Fibroblast of pulmonary artery (primary cell): ENCODE measurements around the gene BMPER.

Experiments used
- DNase-seq: peaks from one replicate; pipeline ENCODE4 v3.0.0-alpha.2; 2010; ENCODE audit warnings: low read depth
- H3K4me3 ChIP-seq: replicated peaks from 2 replicates; pipeline ENCODE4 v1.5.1; 2011; ENCODE audit warnings: low read depth, mild to moderate bottlenecking, control low read depth, low read length, moderate library complexity
- CTCF ChIP-seq: IDR thresholded peaks from 2 replicates; pipeline ENCODE4 v1.5.1; 2011; ENCODE audit warnings: mild to moderate bottlenecking, control low read depth, low read length, inconsistent platforms; ENCODE audit errors: missing control alignments

BMPER gene

GRCh38 chr7:34034728-34035127 lies 129.4 kb downstream of the BMPER start:
- DNase-seq, result no peak
- TF ChIP-seq CTCF, result no peak
- H3K4me3 ChIP-seq, result no peak overlapping the region

DNA sequence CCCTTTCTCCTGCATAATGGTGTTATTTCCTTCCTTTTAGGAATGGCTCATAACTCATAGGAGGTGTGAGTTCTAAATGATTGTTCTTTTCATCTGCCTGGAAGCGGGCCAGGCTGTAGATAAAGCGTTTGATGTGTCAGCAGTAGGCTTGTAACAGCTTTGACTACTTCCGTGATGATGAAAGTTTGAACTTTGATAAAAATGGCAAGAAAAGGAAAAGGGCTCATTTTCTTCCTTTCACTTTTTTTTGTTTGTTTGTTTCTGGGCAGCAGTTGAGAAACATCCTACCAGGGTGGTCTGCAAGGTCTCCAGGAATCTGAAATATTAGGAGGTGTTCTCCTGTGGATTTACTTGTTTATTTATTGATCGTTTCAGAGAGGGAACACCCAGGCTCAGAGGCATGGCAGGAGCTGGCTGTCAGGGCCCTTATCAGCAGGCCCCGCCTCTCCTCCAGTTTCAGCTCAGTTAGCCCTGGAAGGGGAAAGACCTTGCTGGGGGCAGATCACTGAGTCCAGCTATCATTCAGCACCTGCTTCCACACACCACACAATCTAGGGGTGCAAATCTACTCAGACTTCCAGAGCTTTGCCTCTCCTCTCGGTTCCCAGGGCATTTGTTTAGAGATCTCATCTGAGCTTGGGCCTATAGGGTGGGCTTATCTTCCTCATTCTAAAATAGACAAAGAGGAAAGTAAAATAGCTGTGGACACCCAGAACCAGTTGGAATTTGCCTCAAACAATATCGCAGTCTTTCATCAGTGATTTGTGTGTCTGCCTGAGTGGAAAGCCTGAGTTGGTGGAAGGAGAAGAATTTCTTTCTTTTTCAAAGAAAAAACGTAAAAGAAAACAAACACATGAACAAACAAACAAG lies 130.9 kb downstream of the BMPER start:
- no peak overlapping the region for H3K4me3 ChIP-seq
- DNase-seq, result peak; percentile 72
- TF ChIP-seq CTCF, result no peak

DNA sequence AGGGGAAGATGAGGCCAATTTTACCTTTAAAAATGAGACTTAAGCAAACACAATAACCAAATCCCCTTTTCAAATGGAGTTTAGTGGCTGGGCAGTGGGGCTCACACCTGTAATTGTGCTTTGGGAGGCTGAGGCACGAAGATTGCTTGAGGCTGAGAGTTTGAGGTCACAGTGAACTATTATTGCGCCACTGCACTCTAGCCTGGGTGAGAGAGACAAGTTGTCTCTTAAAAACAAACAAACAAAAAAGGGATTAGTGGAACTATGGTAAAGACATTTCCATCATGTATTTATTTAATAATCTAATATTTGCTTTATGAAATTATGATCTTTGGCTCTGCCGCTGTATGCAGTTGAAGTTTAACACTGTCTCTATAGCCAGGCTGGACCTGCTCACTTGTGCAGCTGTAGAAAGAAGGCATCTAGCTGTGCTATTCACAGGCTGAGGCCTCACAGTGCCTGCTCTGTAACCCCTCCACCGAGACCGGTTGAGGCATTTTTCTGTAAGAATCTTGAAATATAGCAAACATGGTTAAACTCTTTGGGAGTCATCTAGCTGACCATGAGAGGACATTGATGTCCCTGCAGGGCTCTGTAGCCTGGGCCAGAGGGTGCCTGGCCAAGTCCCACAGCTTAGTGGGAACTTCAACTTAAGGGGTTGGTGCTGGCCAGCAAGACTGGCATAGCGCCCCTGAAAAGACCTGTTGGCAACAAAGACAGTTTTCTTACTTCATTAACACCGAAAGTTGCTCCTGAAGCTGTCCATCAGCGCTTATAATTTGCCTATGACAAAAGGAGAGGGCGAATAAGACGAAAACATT lies 131.8 kb downstream of the BMPER start:
- TF ChIP-seq CTCF, result no peak
- DNase-seq, result no peak
- no peak overlapping the region for H3K4me3 ChIP-seq

DNA sequence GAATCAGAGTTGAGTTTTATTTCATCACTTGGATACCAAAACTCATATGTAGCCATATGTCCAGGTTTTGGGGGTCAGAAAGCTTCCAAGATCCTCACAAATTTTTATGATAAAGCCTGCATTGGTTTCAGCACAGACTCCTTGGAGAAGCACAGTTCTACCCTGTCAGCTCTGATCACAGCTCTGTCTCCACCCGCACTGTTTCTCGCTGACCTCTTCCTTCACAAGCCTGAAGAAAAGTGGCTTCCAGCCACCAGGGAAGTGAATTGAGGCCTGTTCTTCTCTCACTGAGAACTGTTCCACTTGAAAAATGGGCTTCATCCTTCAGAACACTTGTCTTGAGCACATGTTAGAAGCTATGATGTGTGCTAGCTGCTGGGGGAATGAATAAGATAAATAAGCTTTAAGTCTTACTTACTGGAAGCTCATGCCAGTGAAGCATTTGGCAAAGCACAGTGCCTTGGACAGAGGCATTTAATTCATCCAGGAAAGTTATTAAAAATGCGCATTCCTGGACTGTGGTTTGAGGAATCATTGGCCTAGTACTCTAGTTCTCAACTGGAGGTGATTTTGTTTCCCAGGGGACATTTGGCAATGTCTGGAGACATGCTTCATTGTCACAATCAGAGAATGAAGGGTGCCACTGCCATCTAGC lies 133.6 kb downstream of the BMPER start:
- DNase-seq, result no peak
- H3K4me3 ChIP-seq, result no peak overlapping the region
- TF ChIP-seq CTCF, result no peak

DNA sequence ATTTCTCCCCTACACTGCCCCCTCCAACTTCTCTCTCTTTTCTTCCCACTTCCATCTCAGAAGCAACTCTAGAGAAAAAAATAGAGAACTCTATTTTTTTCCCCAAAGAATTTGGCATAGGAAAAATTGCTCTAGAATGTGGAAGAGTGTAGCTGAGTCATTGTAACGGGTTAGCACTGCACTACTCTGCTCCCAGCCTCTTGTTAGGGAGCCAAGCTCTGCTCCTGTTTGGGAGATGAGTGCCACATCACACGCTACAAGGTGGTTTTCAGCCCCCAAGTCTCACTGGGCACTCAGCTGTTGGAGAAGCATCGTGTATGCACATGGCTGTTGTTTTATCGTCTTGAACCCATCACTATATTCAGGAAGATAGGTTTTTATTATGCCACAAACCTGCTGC lies 136.4 kb downstream of the BMPER start:
- H3K4me3 ChIP-seq, result no peak overlapping the region
- no peak for TF ChIP-seq CTCF
- no peak for DNase-seq

DNA sequence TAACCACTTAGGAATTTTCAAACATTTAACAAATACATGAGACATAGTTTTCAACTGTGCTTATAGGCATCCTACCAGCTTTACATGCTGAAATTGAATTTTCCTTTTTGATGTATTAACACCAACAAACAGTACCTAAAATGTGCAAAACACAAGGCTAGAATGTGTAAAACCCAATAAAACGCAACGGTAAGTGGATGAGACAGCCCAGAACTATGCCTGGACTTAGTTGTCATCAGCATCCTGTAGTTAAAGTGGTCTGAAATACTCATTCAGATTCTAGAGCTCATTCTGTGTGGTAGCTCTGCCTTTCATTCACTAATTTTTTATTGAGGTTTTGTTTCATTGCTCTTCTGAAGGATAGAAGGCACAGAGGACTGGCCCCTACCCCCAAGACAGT lies 137.1 kb downstream of the BMPER start:
- no peak overlapping the region for H3K4me3 ChIP-seq
- no peak for TF ChIP-seq CTCF
- no peak for DNase-seq
